Sigmoid colon (tissue), 7 donors: ENCODE measurements around the gene GRAP. TPM values are rescaled to one million over a fixed set of nuclear protein-coding genes. Genes with fewer than 3 reads are reported as not detected.

Source experiments
- DNase-seq: peaks from one replicate; pipeline ENCODE4 v3.0.0-alpha.2; 2019
- H3K27ac ChIP-seq, 4 donors: fragments of 200-600 bp; sonication (generic); one replicate each; pipeline ENCODE4 v1.5.1; 2016 to 2019; ENCODE audit warnings: mild to moderate bottlenecking in 1 of 4
- H3K27me3 ChIP-seq, 3 donors: fragments of 200-600 bp; sonication (generic); one replicate each; pipeline ENCODE4 v1.5.1; 2019; ENCODE audit warnings: mild to moderate bottlenecking in 1 of 3
- H3K36me3 ChIP-seq, 4 donors: fragments of 200-600 bp; sonication (generic); one replicate each; pipeline ENCODE4 v1.5.1; 2016 to 2019
- H3K4me1 ChIP-seq, 4 donors: fragments of 200-600 bp; sonication (generic); one replicate each; pipeline ENCODE4 v1.5.1; 2017 to 2019
- H3K4me3 ChIP-seq, 4 donors: fragments of 200-600 bp; sonication (generic); one replicate each; pipeline ENCODE4 v1.5.1; 2017 to 2019; ENCODE audit warnings: mild to moderate bottlenecking in 2 of 4, moderate library complexity in 1 of 4
- H3K9me3 ChIP-seq, 4 donors: fragments of 200-600 bp in 3 of 4; sonication (generic) in 3 of 4; one replicate each; pipeline versions ENCODE4 v1.5.1 to v1.6.1; 2013 to 2019
- EP300 ChIP-seq, 4 donors: sonication (generic); formaldehyde crosslinking; IDR thresholded peaks; one replicate each; pipeline ENCODE4 v1.6.1; 2017; ENCODE audit warnings: antibody characterized with exemption in 4 of 4
- POLR2A ChIP-seq, 2 donors: fragments of 450-650 bp; IDR thresholded peaks; one replicate each; pipeline ENCODE4 v1.6.1; 2016; ENCODE audit warnings: antibody characterized with exemption in 2 of 2, mild to moderate bottlenecking in 2 of 2, moderate library complexity in 2 of 2
- POLR2AphosphoS5 ChIP-seq, 4 donors: sonication (generic); formaldehyde crosslinking; IDR thresholded peaks; one replicate each; pipeline ENCODE4 v1.6.1; 2017; ENCODE audit warnings: antibody characterized with exemption in 4 of 4
- WGBS, 2 donors: extraction: QIAGEN DNeasy Blood & Tissue Kit; methylation state at CpG; one replicate each; pipeline ENCODE4 v1.1.7; 2013; 5-methylcytosine and 5-hydroxymethylcytosine counted together
- intact Hi-C: fragments of 100-400 bp; cut with DNase I; formaldehyde crosslinking; loops from one replicate; pipeline ENCODE4 v1.15.1; 2023
- polyA plus RNA-seq, 3 donors: library from polyadenylated mRNA; stranded (reverse); fragments of 200-250 nt; gene quantifications; one replicate each; pipeline ENCODE4 v1.2.3, GENCODE V29; 2013
- total RNA-seq, 4 donors: library from RNA; depleted of rRNA; stranded (reverse); fragments of >200 nt; gene quantifications; one replicate each; pipeline ENCODE4 v1.1.0, GENCODE V29; 2016
- TF ChIP-seq, protein P1 (sequence below), 4 experiments: fragments of 450-650 bp in 3 of 4; fragments of 200-600 bp in 1 of 4; IDR thresholded peaks; one replicate each; pipeline ENCODE4 v1.5.1; 2016 to 2019; ENCODE audit warnings: antibody characterized with exemption in 4 of 4, mild to moderate bottlenecking in 3 of 4, moderate library complexity in 2 of 4
- donor health status: healthy with polysubstance abuse.
- donor health status: Bipolar disorder and iron deficiency.
- donor health status: healthy.

Gene GRAP
- total and polyA plus RNA-seq, 7 donors, result 1.2 to 18.2 (median 3.3) TPM

DNA sequence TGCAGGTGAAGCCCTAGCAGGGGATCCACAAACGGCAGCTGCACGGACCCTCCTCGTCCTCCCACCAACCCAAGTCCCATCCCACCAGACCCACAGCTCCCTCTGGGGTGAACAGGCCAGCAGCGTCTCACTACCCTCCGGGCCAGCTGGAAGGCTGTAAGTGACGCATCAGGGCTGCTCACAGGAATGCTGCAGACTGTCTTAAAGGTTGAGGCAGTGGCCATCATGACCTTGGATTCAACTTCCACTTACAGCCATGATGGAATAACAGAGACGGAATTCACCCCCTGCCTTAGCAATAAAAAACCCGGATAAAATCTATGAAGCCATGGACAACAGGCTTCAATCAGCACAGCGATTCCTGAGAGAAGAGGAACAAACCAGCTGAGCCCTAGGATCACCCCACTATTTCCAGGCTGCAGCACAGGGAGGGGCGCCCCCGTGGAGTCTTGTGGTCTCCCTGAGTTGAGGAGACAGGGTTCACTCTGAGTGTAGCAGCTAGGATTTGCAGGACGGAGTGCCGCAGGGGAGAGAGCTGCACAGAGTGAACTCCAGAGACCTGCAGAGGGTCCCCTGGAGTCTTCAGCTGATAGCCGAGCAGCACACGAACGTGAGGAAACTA, 52.7 kb downstream of the GRAP start:
- intact Hi-C loops, result no loop called here
- Histone ChIP-seq H3K27ac (no peak overlapping the region), H3K4me1 (no peaks in the 10 kb centered on the region), H3K9me3 (peaks cover 0 to 4% (median 2%) of the 10 kb centered on the region in 4 donors), H3K27me3 (no peaks in the 10 kb centered on the region), H3K4me3 (no peak overlapping the region), H3K36me3 (no peaks in the 10 kb centered on the region)
- no peak for DNase-seq
- TF ChIP-seq, protein P1, sequence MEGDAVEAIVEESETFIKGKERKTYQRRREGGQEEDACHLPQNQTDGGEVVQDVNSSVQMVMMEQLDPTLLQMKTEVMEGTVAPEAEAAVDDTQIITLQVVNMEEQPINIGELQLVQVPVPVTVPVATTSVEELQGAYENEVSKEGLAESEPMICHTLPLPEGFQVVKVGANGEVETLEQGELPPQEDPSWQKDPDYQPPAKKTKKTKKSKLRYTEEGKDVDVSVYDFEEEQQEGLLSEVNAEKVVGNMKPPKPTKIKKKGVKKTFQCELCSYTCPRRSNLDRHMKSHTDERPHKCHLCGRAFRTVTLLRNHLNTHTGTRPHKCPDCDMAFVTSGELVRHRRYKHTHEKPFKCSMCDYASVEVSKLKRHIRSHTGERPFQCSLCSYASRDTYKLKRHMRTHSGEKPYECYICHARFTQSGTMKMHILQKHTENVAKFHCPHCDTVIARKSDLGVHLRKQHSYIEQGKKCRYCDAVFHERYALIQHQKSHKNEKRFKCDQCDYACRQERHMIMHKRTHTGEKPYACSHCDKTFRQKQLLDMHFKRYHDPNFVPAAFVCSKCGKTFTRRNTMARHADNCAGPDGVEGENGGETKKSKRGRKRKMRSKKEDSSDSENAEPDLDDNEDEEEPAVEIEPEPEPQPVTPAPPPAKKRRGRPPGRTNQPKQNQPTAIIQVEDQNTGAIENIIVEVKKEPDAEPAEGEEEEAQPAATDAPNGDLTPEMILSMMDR (IDR thresholded peaks at IDR 0.05), result no peak
- TF ChIP-seq POLR2AphosphoS5 (IDR thresholded peaks at IDR 0.05), result no peak
- no peak for TF ChIP-seq POLR2A (IDR thresholded peaks at IDR 0.05)
- no peak for TF ChIP-seq EP300 (IDR thresholded peaks at IDR 0.05)
- 65 to 76% methylated on average over 16 of the region's 16 CpGs for WGBS, 2 donors

DNA sequence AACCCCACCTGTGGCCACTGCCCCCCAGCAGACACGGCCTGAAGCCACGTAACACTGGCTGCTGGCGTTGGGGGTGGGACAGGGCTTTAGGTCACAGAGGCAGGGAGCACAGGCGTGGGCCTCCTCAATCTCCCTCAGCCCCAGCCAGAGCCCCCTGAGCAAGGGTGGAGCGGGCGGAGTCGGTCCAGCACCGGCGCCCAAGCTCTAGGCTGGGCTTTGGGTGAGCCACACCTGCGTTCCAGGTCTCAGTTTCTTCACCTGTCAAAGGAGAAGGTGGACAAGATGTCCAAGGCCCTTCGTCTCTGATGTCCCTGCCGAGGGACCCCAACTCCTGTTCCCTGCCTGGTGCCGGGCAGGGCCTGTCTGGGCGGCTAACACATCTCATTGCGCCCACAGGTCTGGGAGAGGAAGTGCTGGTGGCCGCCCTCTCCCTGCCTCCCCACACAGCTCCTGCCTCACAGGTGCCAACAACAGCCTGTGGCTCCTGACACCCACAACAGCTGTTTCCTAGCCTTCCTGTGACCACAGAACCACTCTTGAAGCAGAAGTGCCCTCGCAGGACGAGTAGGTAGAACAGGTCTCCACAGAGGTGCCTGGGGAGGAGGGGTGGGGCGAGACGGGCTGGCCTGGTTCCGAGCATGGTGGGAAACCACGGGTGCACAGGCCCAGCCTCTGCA, 54.2 kb downstream of the GRAP start:
- intact Hi-C loops, result no loop called here
- Histone ChIP-seq H3K27ac (no peak overlapping the region), H3K9me3 (peaks cover 0 to 4% (median 2%) of the 10 kb centered on the region in 4 donors), H3K27me3 (no peaks in the 10 kb centered on the region), H3K36me3 (no peaks in the 10 kb centered on the region), H3K4me1 (no peaks in the 10 kb centered on the region), H3K4me3 (no peak overlapping the region)
- 66 to 80% methylated on average over 22 of the region's 22 CpGs for WGBS, 2 donors
- TF ChIP-seq POLR2AphosphoS5 (IDR thresholded peaks at IDR 0.05) (no peak), POLR2A (IDR thresholded peaks at IDR 0.05) (no peak), EP300 (IDR thresholded peaks at IDR 0.05) (no peak)
- TF ChIP-seq, protein P1 (IDR thresholded peaks at IDR 0.05), result no peak
- no peak for DNase-seq

DNA sequence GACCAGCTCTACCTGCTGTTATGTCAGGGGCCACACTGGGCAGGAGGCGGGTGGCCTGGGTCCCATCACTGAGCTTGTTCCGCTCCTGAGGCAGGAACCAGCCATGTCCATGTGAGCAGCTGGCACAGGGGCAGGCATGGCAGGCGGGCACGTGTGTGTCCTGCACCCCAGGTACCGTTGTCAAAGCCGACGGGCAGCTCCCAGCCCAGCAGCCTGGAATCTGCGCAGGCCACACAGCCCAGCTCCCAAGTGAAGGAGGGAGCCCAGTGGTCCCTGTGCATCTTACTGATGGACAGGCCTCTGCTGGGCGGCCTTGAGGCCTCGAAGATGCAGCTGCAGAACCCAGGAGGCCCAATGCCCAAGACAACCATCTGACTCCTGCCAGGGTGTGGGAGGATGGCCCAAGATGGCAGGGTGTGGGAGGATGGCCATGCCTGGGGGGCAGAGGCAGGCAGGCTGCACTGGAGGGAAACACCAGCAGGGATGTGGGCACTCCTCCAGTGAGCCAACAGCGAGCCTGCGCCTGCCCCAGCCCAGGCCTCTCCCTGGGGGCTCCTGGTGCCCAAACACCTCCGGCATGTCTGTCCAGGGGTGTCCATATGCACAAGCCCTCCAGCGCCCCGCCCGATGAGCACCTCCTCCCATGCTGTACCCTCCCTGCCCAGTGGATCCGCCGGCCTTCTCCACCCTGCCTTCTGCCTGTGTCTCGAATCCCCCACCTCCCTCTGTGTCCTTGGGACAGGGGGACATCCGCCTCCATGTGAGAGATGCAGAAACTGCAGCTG, 55.0 kb downstream of the GRAP start:
- 91 to 95% methylated on average over 20 of the region's 20 CpGs for WGBS, 2 donors

DNA sequence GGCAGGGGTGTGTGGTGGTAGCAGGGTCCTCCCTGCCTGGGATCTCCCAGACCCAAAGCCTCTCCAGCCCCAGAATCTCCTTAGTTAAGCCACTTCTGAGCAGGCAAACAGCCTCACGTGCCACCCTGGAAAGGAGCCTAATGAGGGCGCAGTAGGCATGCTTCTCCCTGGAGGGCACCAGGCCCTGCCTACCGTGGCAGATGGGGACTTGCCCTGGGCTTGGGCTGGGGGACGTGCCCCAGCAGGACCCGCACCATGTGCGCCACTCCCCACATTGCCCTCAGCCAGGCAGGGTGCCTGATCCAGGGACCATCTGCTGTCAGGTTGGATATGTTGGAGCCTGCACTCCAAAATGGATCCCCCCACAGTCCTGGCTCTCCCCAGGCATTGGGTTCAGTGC, 56.4 kb downstream of the GRAP start:
- TF ChIP-seq POLR2A (IDR thresholded peaks at IDR 0.05), result no peak
- no peak for TF ChIP-seq POLR2AphosphoS5 (IDR thresholded peaks at IDR 0.05)
- Histone ChIP-seq H3K9me3 (peaks cover 0 to under 1% (median under 1%) of the 10 kb centered on the region in 4 donors), H3K36me3 (no peaks in the 10 kb centered on the region), H3K27me3 (no peaks in the 10 kb centered on the region), H3K4me3 (no peak overlapping the region), H3K4me1 (no peaks in the 10 kb centered on the region), H3K27ac (no peak overlapping the region)
- WGBS, 2 donors, result 89 to 95% methylated on average over 6 of the region's 6 CpGs
- intact Hi-C loops, result no loop called here
- no peak for DNase-seq

More for the DNA sequence above, 55.0 kb downstream of the GRAP start:
- Histone ChIP-seq H3K36me3 (no peaks in the 10 kb centered on the region), H3K27me3 (no peaks in the 10 kb centered on the region), H3K4me3 (no peak overlapping the region), H3K9me3 (peaks cover 0 to 4% (median 2%) of the 10 kb centered on the region in 4 donors), H3K4me1 (no peaks in the 10 kb centered on the region), H3K27ac (no peak overlapping the region)
- intact Hi-C loops, result no loop called here
- TF ChIP-seq, protein P1 (IDR thresholded peaks at IDR 0.05), result no peak
- TF ChIP-seq POLR2A (IDR thresholded peaks at IDR 0.05) (no peak), EP300 (IDR thresholded peaks at IDR 0.05) (no peak), POLR2AphosphoS5 (IDR thresholded peaks at IDR 0.05) (no peak)
- DNase-seq, result no peak
